ELR (cell line): ENCODE data around the gene RBMS2.
A peak's percentile ranks its signal among the peaks of the same experiment; 100 is the strongest.
"Not testable (repeated sequence)": the region's sequence is repeated elsewhere in the genome, so short reads cannot be mapped to it uniquely, and the experiment has no call there.

Experiments used
- DNase-seq: peaks from one replicate; pipeline ENCODE4 v3.0.0-alpha.2; 2015; ENCODE audit warnings: low read depth

Gene RBMS2, protein sequence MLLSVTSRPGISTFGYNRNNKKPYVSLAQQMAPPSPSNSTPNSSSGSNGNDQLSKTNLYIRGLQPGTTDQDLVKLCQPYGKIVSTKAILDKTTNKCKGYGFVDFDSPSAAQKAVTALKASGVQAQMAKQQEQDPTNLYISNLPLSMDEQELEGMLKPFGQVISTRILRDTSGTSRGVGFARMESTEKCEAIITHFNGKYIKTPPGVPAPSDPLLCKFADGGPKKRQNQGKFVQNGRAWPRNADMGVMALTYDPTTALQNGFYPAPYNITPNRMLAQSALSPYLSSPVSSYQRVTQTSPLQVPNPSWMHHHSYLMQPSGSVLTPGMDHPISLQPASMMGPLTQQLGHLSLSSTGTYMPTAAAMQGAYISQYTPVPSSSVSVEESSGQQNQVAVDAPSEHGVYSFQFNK

DNA sequence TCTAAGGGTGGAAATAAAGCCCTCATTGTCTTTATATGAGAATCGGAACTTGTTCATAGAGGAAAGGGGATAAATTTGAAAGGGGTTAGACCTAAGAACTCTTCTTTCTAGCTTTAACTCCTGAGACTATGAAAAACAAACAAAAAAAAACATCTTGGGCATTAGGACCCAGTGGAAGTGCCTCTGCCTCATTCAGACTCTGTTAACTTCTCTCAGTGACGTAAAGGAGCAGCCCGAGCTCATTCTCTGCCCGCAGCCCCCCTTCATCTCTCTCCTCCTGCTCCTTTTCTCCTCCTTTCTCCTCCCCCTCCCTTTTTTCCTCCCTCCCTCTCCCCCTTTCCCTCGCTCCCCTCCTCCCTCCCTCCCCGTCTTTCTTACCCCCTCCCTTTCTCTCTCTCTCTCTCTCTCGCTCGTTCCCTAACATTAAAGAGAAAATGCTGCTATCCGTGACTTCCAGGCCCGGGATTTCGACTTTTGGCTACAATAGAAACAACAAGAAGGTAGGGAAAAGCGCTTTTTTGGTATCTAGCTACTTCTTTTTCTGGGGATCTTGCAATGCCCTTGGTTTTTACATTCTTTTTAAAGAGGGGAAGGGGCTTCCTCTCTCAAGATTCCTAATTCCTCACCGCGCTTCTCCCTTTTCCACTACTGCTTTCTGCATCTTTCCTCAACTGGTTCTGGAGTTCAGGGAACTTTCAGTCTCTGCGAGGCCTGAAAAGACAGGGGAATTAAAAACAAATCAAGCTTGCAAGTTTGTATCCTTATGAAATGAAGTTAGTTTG is at the start of gene RBMS2:
TSS of gene RBMS2 (plus strand) at position 231 of the 782 bp plus-strand sequence. CDS start at position 435, 204 bp downstream.
- DNase-seq: peak; percentile 96

DNA sequence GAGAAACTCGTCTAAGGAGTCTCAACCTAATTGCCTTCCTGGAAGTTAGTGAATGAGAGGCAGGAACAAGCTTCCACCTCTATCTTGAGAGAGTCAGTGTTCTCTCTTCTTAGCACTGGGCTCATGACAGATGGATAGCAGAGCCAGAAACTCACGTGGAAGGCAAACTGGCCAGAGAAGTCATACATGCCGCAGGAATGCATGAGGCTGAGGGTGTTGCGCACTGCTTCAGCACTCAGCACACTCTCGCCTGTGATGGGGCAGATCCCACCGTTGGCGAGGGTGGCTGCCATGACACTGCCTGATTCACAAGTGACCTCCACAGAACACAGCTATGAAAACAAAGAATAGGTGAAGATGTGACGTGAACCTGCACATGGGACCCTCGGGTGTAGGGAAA is 47.2 kb upstream of the RBMS2 start:
- no peak for DNase-seq

DNA sequence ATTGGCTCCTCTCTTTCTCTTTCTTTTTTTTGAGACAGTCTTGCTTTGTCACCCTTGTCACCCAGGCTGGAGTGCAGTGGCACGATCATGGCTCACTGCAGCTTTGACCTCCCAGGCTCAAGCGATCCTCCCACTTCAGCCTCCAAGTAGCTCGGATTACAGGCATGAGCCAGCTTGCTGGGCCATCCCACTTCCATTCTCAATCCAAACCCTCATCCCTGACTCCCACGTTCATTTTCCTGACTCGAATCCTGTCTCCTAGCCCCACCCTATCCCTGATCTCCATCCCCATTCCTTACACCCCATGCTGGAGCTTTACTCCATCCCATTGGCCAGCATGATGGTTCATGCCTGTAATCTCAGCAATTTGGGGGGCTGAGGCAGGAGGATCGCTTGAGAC is 45.5 kb upstream of the RBMS2 start:
- no peak for DNase-seq

DNA sequence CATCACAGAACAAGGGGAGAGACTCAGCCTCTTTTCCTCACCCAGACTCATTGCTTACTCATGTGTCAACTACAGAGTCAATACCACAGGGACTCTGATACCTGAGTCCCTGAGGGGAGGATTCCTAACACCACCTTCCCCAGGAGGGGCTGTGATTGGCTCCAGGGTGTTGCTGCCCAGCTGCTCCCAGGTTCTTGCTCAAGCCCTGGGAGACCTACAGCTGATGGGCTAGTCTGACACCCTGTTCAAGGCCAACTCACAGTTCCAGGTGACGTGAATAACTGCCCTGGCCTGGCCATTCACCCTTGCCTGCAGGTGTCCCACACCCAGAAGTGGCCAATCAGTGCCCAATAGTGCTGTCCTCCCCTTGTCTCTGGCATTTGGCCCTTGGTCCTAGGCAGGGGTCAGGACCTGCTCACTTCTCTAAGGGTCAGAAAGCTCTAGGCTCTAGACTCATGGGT is 44.6 kb upstream of the RBMS2 start:
- DNase-seq: no peak

DNA sequence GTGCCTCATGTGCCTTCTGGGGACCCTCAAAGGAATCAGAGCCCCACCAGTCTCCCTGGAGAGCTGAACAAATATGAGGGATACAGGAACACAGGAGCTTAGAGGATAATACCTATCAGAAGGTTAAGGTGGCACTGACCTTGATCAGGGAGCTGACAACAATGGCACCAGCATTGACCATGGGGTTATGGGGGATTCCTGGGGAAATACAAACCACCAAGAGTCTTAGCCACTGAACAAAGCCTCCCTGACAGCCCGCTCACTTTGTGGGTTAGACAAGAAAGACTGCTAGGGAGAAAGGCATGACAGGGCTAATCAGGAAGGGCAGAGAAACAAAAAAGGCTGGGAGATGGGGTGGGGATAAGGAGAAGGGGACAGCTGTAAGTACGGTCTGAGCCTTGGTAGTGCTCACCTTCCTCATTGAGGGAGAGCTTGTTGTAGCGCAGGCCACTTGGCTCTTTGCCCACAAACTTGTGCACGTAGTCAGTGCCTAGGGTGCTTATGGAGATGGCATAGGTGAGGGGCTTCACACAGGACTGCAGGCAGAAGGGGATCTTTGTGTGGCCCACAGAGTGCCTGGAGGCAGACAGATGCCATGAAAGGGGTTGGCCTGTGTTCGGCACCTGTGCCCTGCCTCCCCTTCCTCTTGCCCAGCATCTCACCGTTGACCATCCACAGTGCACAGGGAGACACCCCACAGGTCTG is 43.9 kb upstream of the RBMS2 start:
- DNase-seq: no peak

DNA sequence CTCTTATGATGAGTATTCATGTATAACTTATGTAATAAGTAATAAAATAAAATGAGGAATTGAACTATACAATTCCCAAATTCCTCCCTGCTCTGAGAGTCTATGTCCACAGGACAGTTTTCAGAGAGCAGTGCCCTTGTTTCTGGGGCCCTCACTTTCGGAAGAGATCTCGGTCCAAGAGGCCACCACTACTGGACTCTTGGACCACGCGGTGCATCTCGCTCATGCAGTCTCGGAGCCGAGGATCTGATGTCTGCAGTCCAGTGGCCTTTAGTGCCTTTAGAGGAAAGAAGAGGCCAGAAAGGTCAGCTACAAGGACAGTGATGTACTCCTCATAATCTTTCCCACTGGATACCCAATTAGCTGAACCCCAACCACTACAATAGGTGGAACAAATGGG is 42.0 kb upstream of the RBMS2 start:
- no peak for DNase-seq

DNA sequence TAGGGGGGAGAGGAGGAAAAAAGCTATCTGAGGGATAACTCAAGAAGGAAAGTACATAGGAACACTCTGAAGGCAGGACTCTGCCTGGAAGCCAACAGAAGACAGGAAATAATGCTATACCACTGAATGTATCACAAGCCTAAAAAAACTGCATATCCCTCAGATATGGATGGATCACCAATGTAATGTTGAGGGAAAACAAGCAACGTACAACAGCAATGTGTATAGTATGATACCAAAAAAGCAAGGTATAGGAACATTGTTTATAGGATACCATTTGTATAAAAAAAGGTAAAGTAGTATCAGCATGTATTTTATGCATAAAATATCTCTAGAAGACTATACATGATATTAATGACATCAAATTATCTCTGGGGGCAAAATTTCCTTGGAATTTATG is 37.1 kb upstream of the RBMS2 start:
- no peak for DNase-seq

DNA sequence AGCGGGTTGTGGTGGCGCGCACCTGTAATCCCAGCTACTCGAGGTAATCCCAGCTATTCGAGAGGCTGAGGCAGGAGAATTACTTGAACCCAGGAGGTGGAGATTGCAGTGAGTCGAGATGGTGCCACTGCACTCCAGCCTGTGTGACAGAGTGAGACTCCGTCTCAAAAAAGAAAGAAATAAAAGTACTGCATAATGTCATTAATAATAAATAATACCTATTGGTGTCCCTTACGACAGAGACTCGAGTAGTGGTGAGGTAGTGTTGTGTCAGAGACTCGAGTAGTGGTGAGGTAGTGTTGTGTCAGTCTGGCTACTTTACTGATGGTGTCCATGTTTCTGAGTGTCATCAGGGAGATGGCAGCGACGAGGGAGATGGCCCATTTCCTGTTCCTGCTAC is 34.9 kb upstream of the RBMS2 start:
- DNase-seq: no peak

DNA sequence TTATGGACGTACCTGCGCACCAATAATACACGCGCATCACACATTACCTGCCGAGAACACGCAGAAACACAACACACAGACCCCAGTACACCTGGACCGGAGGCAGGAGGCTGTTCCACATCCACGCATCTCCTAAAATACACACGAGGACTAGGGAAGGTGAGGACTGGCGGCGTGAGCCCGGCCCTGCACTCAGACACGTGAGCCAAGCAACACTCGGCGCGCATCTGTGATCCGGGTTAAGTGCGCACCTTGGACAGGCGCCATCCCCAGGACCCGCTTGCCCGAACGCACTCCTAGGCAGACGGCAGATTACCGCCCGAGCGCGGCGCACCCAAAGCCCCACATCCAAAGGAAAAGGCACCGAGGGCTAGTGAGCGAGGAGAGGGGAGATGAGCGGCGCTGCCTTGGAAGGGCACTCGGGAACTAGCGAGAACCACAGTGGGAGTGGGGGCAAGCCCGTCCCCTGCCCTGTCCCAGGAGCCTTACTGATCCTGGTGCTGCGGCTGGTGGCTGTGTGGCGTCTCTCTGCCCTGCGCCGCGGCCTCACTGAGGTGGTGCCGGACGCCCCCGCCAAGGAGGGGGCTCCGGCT is 34.1 kb upstream of the RBMS2 start:
- peak; percentile 25 for DNase-seq

DNA sequence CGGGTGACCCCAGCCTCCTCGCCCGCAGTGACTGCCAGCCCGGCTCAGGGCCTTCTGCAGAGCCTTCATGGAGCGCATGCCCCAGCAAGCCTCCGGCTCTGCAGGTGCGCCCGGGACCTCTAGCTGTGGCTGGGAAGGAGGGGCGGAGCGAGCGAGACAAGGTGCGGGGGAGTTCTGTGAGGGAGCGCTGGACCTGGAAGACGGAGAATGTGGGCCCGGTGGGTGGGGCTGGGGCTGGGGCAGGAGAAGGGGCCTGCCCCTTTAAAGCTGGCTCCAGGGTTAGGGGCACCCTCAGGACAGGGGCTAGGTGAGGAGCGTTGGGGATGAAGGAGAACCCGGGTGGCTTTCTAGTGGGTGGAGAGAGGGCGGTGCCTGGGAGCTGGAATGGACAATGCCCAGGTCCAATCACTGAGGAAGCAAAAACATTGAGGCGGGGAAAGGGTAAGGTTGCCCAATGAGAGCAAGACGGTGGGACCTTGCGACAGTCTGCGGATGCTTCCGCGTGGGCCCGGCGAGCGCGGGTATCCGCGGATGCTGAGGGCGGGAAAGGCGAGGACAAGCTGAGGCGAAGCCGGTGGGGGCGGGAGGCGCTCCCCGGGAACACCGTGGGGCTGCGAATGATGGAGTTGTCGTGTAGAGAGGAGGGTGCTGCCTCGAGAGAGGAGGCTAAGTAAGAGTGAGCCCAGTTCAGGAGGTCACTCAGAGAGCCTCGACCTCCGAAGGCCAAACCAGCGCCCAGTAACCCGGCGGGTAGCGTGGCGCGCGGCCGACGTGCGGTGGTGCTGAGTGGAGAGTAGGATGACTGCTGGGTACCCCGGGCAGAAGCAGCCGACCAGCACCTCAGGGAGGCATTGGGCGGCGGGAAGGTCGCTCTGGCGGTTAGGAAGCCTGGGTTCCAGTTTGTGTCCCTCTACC is 33.3 kb upstream of the RBMS2 start, which contains the start of gene GLS2:
TSS of gene GLS2 (minus strand) at position 121 of the 915 bp plus-strand sequence. CDS start at position 78, 43 bp downstream.
- peak; percentile 66 for DNase-seq

DNA sequence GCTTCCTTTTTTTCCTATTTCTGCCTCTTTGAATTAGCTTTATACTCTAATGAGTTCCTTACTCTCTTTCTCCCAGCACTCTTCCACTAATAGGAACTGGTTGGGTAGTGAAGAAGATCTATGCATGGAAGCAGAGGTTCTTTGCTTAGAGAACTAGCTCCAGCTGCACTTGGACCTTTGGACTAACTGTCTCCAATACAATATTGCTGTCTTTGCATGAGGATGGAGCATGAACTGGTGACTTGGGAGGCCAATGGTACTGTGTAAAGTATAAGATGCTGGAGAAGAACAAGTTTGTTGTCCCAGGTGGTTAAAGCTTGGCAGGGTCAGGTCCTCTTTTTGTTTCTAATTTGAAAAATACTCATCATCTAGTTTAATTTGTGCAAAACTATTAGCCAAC is 31.3 kb upstream of the RBMS2 start:
- DNase-seq: no peak

DNA sequence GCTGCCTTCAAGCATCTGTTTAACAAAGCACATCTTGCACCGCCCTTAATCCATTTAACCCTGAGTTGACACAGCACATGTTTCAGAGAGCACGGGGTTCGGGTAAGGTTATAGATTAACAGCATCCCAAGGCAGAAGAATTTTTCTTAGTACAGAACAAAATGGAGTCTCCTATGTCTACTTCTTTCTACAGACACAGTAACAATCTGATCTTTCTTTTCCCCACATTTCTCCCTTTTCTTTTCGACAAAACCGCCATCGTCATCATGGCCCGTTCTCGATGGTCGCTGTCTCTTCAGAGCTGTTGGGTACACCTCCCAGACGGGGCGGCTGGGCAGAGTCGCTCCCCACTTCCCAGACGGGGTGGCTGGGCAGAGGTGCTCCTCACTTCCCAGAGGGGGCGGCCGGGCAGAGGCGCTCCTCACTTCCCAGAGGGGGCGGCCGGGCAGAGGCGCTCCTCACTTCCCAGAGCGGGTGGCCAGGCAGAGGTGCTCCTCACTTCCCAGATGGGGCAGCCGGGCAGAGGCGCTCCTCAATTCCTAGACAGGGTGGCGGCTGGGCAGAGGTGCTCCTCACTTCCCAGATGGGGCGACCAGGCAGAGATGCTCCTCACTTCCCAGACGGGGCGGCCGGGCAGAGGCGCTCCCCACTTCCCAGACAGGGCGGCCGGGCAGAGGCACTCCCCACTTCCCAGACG is 28.1 kb upstream of the RBMS2 start:
- DNase-seq: not testable (repeated sequence)

DNA sequence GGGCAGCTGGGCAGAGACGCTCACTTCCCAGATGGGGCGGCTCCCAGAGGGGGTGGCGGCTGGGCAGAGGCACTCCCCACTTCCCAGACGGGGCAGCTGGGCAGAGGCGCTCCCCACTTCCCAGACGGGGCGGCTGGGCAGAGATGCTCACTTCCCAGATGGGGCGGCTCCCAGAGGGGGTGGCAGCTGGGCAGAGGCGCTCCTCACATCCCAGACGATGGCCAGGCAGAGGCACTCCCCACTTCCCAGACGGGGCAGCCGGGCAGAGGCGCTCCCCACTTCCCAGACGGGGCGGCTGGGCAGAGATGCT is 27.6 kb upstream of the RBMS2 start:
- DNase-seq: not testable (repeated sequence)

DNA sequence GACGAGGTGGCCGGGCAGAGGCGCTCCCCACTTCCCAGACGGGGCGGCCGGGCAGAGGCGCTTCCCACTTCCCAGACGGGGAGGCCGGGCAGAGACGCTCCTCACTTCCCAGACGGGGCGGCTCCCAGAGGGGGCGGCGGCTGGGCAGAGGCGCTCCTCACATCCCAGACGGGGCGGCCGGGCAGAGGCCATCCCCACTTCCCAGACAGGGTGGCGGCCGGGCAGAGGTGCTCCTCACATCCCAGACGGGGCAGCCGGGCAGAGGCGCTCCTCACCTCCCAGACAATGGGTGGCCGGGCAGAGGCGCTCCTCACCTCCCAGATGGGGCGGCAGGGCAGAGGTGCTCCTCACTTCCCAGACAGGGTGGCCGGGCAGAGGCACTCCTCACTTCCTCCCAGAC is 27.1 kb upstream of the RBMS2 start:
- not testable (repeated sequence) for DNase-seq

DNA sequence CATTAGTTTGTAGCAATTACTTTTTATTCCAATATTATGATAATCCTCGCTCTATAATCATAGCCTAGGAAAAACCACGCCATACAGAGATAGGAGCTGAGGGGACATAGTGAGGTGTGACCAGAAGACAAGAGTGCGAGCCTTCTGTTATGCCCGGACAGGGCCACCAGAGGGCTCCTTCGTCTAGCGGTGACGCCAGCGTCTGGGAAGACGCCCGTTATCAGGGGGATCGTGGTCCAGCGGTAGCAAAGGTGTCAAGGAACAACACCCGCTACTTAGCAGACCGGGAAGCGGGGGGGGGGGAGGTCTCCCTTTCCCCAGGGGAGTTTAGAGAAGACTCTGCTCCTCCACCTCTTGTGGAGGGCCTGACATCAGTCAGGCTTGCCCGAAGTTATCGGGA is 24.9 kb upstream of the RBMS2 start:
- DNase-seq: peak; percentile 53

DNA sequence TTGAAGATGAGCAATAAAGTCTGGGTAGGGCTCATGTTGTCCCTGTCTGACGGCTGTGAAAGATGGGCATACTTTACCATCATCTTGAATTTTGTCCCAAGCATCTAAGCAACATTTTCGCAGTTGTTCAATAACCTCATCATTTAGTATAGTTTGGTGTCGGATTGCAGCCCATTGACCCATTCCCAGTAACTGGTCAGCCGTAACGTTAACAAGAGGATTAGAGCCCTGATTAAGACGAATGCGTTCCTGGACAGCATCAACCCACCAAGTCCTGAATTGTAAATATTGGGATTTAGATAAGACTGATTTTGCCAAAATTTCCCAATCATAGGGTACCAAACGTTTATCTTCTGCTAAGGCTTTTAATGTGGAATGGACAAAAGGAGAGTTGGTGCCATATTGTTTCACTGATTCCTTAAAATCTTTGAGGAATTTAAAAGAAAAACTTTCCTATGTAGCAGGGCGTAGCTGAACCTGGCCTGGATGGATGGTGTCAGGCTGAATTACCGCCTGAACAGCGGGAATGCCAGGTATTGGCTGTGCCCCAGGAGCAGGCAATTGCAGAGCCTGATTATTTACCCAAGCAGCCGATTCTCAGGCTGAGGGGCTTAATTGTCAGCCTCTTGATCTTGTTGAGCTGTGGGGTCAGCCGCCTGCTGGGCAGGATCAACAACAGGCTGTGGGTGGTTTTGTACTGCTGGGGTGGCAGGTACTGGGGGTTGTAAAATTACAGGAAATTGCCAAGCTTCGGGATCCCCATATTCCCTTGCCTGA is 23.3 kb upstream of the RBMS2 start:
- DNase-seq: not testable (repeated sequence)

DNA sequence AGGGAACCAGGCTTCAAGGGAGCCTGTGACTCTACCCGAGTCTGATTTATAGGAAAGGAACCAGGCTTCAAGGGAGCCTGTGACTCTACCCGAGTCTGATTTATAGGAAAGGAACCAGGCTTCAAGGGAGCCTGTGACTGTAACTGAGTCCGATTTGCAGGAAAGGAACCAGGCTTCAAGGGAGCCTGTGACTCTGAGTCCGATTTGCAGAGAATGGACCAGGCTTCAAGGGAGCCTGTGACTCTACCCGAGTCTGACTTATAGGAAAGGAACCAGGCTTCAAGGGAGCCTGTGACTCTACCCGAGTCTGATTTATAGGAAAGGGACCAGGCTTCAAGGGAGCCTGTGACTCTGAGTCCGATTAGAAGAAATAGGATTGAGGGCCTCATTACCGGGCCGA is 22.2 kb upstream of the RBMS2 start:
- DNase-seq: not testable (repeated sequence)

DNA sequence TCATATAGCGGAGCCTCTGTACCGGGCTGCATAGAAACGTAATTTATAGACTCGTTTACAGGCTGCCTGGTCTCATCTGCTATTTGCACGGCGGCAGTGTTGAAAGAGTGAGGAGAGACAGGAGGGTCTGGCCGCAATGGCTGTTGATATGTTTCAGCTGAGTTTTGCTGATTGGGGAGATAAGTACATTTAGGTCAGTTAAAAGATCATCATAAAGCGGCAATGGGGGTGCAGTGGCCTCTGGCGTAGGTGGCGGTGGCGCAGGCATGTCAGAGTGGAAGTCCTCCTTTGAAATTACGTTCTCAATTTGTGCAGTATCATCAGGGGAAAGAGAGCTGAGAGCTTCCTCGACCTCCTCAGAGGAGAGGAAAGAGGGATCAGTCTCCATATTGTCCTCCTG is 21.7 kb upstream of the RBMS2 start:
- DNase-seq: not testable (repeated sequence)

DNA sequence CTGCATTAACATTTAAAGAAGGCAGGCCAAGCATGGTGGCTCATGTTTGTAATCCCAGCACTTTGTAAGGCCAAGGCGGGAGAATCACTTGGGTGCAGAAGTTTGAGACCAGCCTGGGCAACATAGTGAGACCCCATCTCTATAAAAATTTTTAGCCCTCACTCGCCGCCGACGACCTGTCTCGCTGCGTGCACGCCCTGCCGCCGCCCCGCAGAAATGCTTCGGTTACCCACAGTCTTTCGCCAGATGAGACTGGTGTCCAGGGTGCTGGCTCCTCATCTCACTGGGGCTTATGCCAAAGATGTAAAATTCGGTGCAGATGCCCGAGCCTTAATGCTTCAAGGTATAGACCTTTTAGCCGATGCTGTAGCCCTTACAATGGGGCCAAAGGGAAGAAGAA is 10.8 kb upstream of the RBMS2 start:
- no peak for DNase-seq

DNA sequence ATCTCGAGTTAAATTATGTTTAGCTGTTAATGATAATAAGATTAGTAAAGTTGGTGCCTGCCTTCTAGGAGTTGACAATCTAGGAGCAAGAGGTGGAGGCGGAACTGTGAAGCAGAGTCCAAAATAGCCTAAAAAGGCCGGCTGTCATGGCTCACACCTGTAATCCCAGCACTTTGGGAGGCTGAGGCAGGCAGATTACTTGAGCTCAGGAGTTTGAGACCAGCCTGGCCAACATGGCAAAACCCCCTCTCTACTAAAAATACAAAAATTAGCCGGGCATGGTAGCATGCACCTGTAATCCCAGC is 7.7 kb upstream of the RBMS2 start:
- DNase-seq: not testable (repeated sequence)
